IMR-90 (cell line): ENCODE results near the gene P3R3URF. TPM values are rescaled to one million over a fixed set of nuclear protein-coding genes. Genes with fewer than 3 reads are reported as not detected.

ENCODE experiments used
- ATAC-seq: fragments of 200-7000 bp; cut with Tn5 transposase; 2 replicates; pipeline ENCODE4 v1.9.1; 2020; ENCODE audit warnings: low read depth, mild to moderate bottlenecking, moderate library complexity
- BruUV-seq: library from RNA; stranded (reverse); fragments of 400-500 nt; replicated peaks from 2 replicates; lab custom pipeline; 2021; lab: Mats Ljungman, UMichigan
- CTCF ChIA-PET: fragments of 300-600 bp; formaldehyde crosslinking; extraction: SDS; loops from one replicate; lab custom pipeline; 2021; ENCODE audit warnings: antibody characterized with exemption; lab: Yijun Ruan, JAX
- POLR2A ChIA-PET: fragments of 300-600 bp; sonication (Branson Sonifier 250); formaldehyde crosslinking; loops from one replicate; lab custom pipeline; 2022; ENCODE audit warnings: antibody characterized with exemption; ENCODE audit not compliant: unreplicated experiment; lab: Charles Lee
- DNase-seq: peaks from one replicate; pipeline ENCODE4 v3.0.0; 2013
- H2AFZ ChIP-seq: replicated peaks from 2 replicates; pipeline ENCODE3; 2013; ENCODE audit warnings: low read length, mild to moderate bottlenecking; ENCODE audit not compliant: poor library complexity
- H2AK5ac ChIP-seq: 2 replicates; pipeline ENCODE4 v1.6.1; 2013; ENCODE audit warnings: low read depth, low read length, inconsistent platforms
- H2AK9ac ChIP-seq: replicated peaks from 2 replicates; pipeline ENCODE3; 2013; ENCODE audit warnings: mild to moderate bottlenecking, low read depth, low read length, moderate library complexity; ENCODE audit not compliant: poor library complexity
- H2BK120ac ChIP-seq: 2 replicates; pipeline ENCODE4 v1.6.1; 2013; ENCODE audit warnings: low read depth, low read length, inconsistent platforms
- H2BK15ac ChIP-seq: 3 replicates; pipeline ENCODE4 v1.6.1; 2013; ENCODE audit warnings: low read depth, low read length, inconsistent platforms
- H2BK20ac ChIP-seq: 2 replicates; pipeline ENCODE4 v1.6.1; 2013; ENCODE audit warnings: low read depth, mild to moderate bottlenecking, inconsistent platforms, low read length, moderate library complexity
- H2BK5ac ChIP-seq: 2 replicates; pipeline ENCODE4 v1.6.1; 2013; ENCODE audit warnings: mild to moderate bottlenecking, low read depth, low read length, inconsistent platforms; ENCODE audit not compliant: poor library complexity, severe bottlenecking
- H3K14ac ChIP-seq: replicated peaks from 2 replicates; pipeline ENCODE4 v1.6.1; 2013; ENCODE audit warnings: low read depth, low read length, inconsistent platforms
- H3K18ac ChIP-seq: 2 replicates; pipeline ENCODE4 v1.6.1; 2013; ENCODE audit warnings: low read depth, low read length, control low read depth
- H3K23ac ChIP-seq: 2 replicates; pipeline ENCODE4 v1.6.1; 2013; ENCODE audit warnings: low read depth, low read length, inconsistent platforms
- H3K27ac ChIP-seq: 2 replicates; pipeline ENCODE4 v1.5.1; 2013; ENCODE audit warnings: mild to moderate bottlenecking, control low read depth, low read length; ENCODE audit not compliant: insufficient read depth
- H3K27me3 ChIP-seq: 2 replicates; pipeline ENCODE4 v1.6.1; 2013; ENCODE audit warnings: low read length; ENCODE audit not compliant: control insufficient read depth, insufficient read depth
- H3K36me3 ChIP-seq: 2 replicates; pipeline ENCODE4 v1.6.1; 2013; ENCODE audit warnings: low read length, mixed read lengths; ENCODE audit not compliant: control insufficient read depth, insufficient read depth
- H3K4ac ChIP-seq: 2 replicates; pipeline ENCODE4 v1.6.1; 2013; ENCODE audit warnings: low read depth, low read length, inconsistent platforms
- H3K4me1 ChIP-seq: 2 replicates; pipeline ENCODE4 v1.6.1; 2013; ENCODE audit warnings: low read length, mixed read lengths; ENCODE audit not compliant: control insufficient read depth, insufficient read depth
- H3K4me2 ChIP-seq: 2 replicates; pipeline ENCODE4 v1.6.1; 2013; ENCODE audit warnings: low read depth, mild to moderate bottlenecking, control low read depth, low read length, moderate library complexity
- H3K4me3 ChIP-seq: 2 replicates; pipeline ENCODE4 v1.5.1; 2013; ENCODE audit warnings: low read depth, mild to moderate bottlenecking, control low read depth, low read length, moderate library complexity; ENCODE audit not compliant: insufficient read depth
- H3K56ac ChIP-seq: 2 replicates; pipeline ENCODE4 v1.6.1; 2013; ENCODE audit warnings: low read length, inconsistent platforms; ENCODE audit not compliant: insufficient read depth; ENCODE audit errors: extremely low read depth
- H3K79me1 ChIP-seq, 2 experiments: 2 replicates each; pipeline ENCODE4 v1.6.1; 2013; ENCODE audit warnings: low read length in 2 of 2, inconsistent platforms in 1 of 2, low read depth in 1 of 2
- H3K9ac ChIP-seq: 2 replicates; pipeline ENCODE4 v1.6.1; 2013; ENCODE audit warnings: low read depth, low read length, control low read depth
- H3K9me1 ChIP-seq: 2 replicates; pipeline ENCODE4 v1.6.1; 2013; ENCODE audit warnings: low read length, inconsistent platforms; ENCODE audit not compliant: insufficient read depth
- H3K9me3 ChIP-seq: 2 replicates; pipeline ENCODE4 v1.6.1; 2013; ENCODE audit warnings: low read length; ENCODE audit not compliant: control insufficient read depth, insufficient read depth
- H4K20me1 ChIP-seq: 2 replicates; pipeline ENCODE4 v1.6.1; 2013; ENCODE audit warnings: low read length, inconsistent platforms; ENCODE audit not compliant: insufficient read depth
- H4K5ac ChIP-seq: 2 replicates; pipeline ENCODE4 v1.6.1; 2013; ENCODE audit warnings: mild to moderate bottlenecking, low read depth, low read length, control low read depth
- H4K8ac ChIP-seq, 2 experiments: 2 replicates each; pipeline ENCODE4 v1.6.1; 2013; ENCODE audit warnings: low read depth in 2 of 2, low read length in 2 of 2, control low read depth in 1 of 2, inconsistent platforms in 1 of 2
- H4K91ac ChIP-seq: 2 replicates; pipeline ENCODE4 v1.6.1; 2013; ENCODE audit warnings: low read depth, low read length, inconsistent platforms; ENCODE audit not compliant: insufficient read depth
- CEBPB ChIP-seq: IDR thresholded peaks from 2 replicates; pipeline ENCODE4 v1.6.1; 2012; ENCODE audit warnings: low read depth, low read length, improper control_type of control experiment
- CHD1 ChIP-seq: IDR thresholded peaks from 2 replicates; pipeline ENCODE4 v1.6.1; 2012; ENCODE audit warnings: low read depth, low read length, improper control_type of control experiment
- FOS ChIP-seq: fragments of 150-350 bp; IDR thresholded peaks from 2 replicates; pipeline ENCODE4 v1.6.1; 2016; ENCODE audit warnings: low read depth, low read length
- POLR2A ChIP-seq: IDR thresholded peaks from 2 replicates; pipeline ENCODE4 v1.6.1; 2012; ENCODE audit warnings: mild to moderate bottlenecking, low read depth, low read length
- RAD21 ChIP-seq: IDR thresholded peaks from 2 replicates; pipeline ENCODE4 v1.6.1; 2012; ENCODE audit warnings: low read length, improper control_type of control experiment
- WGBS, 2 experiments: methylation state at CpG; one replicate each; pipeline versions ENCODE4 v1.1.5 to v1.1.7; 2013; ENCODE audit warnings: missing lambda C conversion rate in 2 of 2; ENCODE audit not compliant: insufficient read length in 1 of 2; ENCODE audit errors: extremely low coverage in 2 of 2; 5-methylcytosine and 5-hydroxymethylcytosine counted together
- dilution Hi-C: fragments of 300-500 bp; cut with HindIII; formaldehyde crosslinking; loops from one replicate; pipeline ENCODE4 v1.14.3; 2018; ENCODE audit warnings: low sequenced_read_pairs; ENCODE audit not compliant: unreplicated experiment
- in situ Hi-C: fragments of 300-500 bp; cut with MboI; formaldehyde crosslinking; loops from 3 replicates; pipeline ENCODE4 v1.14.3; 2019; ENCODE audit warnings: low sequenced_read_pairs, inconsistent platforms, mixed read lengths
- intact Hi-C: fragments of 100-400 bp; cut with micrococcal nuclease; formaldehyde crosslinking; loops from 2 replicates; pipeline ENCODE4 v1.10.0; 2022
- polyA plus RNA-seq, 3 experiments: library from polyadenylated mRNA; depleted of rRNA; stranded (reverse); fragments of >200 nt; gene quantifications; 2 replicates each; pipeline ENCODE4 v1.2.3, GENCODE V29; 2012; ENCODE audit warnings: low replicate concordance in 1 of 3
- total RNA-seq: library from RNA; depleted of rRNA; stranded (reverse); fragments of >200 nt; gene quantifications from 2 replicates; pipeline ENCODE4 v1.2.3, GENCODE V29; 2012
- TF ChIP-seq, protein P1 (sequence below): conservative IDR thresholded peaks from 2 replicates; pipeline ENCODE4 v1.5.1; 2012; ENCODE audit warnings: mild to moderate bottlenecking, low read depth, low read length, improper control_type of control experiment

Gene P3R3URF
- total and polyA plus RNA-seq, 2 of the 4 experiments (the other 2 are of a cell fraction): not detected

DNA sequence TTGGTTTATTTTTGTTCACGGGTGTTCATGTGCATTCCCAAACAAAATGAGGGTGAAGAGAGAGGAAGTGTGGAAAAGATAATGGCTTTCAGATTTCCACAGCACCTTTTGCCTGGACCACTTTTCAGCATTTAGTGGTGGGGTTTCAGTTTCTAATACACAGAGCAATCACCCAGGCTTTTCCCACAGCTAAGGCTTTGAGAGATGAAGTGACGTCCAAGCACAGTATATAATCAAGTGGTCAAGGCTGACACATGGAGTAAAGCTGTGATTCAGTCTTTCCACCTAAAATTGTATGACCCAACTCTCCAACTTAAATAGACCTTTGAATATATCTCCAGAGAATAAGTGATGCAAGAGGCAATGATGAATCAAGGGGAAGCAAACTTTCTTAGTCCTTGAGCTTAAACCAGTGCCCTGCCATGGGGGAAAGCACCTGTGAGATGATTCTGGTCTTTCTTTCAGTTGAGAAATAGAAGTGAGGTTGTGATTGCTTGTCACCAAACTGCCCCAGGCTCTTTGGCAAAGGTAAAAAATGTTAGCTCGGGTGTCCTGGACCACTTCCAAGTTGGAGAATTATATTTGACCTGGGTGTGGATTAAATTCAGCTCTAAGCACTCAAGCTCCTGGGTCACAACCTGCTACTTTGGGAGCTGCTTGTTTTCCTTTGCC lies 41.5 kb downstream of the P3R3URF start:
- TF ChIP-seq FOS (peak; percentile 55), CHD1 (no peak), POLR2A (peak; percentile 36; the same call in 1 of the 2 replicates), RAD21 (no peak), CEBPB (peak; percentile 96)
- TF ChIP-seq, protein P1, sequence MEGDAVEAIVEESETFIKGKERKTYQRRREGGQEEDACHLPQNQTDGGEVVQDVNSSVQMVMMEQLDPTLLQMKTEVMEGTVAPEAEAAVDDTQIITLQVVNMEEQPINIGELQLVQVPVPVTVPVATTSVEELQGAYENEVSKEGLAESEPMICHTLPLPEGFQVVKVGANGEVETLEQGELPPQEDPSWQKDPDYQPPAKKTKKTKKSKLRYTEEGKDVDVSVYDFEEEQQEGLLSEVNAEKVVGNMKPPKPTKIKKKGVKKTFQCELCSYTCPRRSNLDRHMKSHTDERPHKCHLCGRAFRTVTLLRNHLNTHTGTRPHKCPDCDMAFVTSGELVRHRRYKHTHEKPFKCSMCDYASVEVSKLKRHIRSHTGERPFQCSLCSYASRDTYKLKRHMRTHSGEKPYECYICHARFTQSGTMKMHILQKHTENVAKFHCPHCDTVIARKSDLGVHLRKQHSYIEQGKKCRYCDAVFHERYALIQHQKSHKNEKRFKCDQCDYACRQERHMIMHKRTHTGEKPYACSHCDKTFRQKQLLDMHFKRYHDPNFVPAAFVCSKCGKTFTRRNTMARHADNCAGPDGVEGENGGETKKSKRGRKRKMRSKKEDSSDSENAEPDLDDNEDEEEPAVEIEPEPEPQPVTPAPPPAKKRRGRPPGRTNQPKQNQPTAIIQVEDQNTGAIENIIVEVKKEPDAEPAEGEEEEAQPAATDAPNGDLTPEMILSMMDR: no peak
- H2BK15ac ChIP-seq: no peak overlapping the region
- no peak overlapping the region for H4K91ac ChIP-seq
- ATAC-seq (no peak), DNase-seq (peak; percentile 95)
- H3K4ac ChIP-seq: no peak overlapping the region
- H3K79me1 ChIP-seq: peaks cover 0 to 10% of the 10 kb centered on the region in 2 experiments; a peak in 1 of 4 replicates
- no peak overlapping the region for H3K18ac ChIP-seq
- H3K9ac ChIP-seq: no peak overlapping the region
- in situ Hi-C loops (no loop called here), dilution Hi-C loops (no loop called here), intact Hi-C loops (no loop called here)
- 0 out of 2 replicates have a peak overlapping the region, but pooled peaks have one; percentile 1 for H2BK120ac ChIP-seq
- H4K20me1 ChIP-seq: peaks cover 3% of the 10 kb centered on the region; the same call in 1 of the 2 replicates
- WGBS, 2 experiments: no CpG with 5 or more reads among the region's 3 CpGs
- H2BK5ac ChIP-seq: no peak overlapping the region
- no peak overlapping the region for H3K27ac ChIP-seq
- no peak overlapping the region for H2AK5ac ChIP-seq
- H3K4me2 ChIP-seq: peak overlapping the region; percentile 33; the same call in 1 of the 2 replicates
- H3K56ac ChIP-seq: no peak overlapping the region
- H2AFZ ChIP-seq: no peak overlapping the region
- H4K5ac ChIP-seq: no peak overlapping the region
- no peak overlapping the region for H3K4me3 ChIP-seq
- no peak overlapping the region for H2AK9ac ChIP-seq
- no peaks in the 10 kb centered on the region for H3K27me3 ChIP-seq
- no peak overlapping the region for H3K14ac ChIP-seq
- POLR2A ChIA-PET: no interaction called here
- no peaks in the 10 kb centered on the region for H3K9me3 ChIP-seq
- H3K23ac ChIP-seq: no peak overlapping the region
- CTCF ChIA-PET: interaction anchor here (0.6 kb wide), 2 partner anchors 402 to 640 kb away, joined by 3 to 4 read pairs; no protein-coding TSS in a partner anchor
- 0 out of 4 replicates have a peak overlapping the region, but pooled peaks of 1 of the 2 experiments have one; percentile 17 for H4K8ac ChIP-seq
- no peaks in the 10 kb centered on the region for H3K36me3 ChIP-seq
- peaks cover 8% of the 10 kb centered on the region for H3K4me1 ChIP-seq
- H3K9me1 ChIP-seq: 0 out of 2 replicates have a peak, but pooled peaks cover 4% of the 10 kb centered on the region
- no TSS peak for BruUV-seq
- no peak overlapping the region for H2BK20ac ChIP-seq
